ENCODE results near the gene CCT8.

Gene CCT8
- 177 to 532 reads per million in 2 experiments for total RNA-seq

- peak; percentile 99 for DNase-seq (ENCODE audit: low read depth)
Measured at GRCh38 chr21:29073222-29074006, at the start of gene CCT8. TSS of gene CCT8 (minus strand) at chr21:29073648. CDS start at chr21:29073590, 58 bp downstream.

DNA sequence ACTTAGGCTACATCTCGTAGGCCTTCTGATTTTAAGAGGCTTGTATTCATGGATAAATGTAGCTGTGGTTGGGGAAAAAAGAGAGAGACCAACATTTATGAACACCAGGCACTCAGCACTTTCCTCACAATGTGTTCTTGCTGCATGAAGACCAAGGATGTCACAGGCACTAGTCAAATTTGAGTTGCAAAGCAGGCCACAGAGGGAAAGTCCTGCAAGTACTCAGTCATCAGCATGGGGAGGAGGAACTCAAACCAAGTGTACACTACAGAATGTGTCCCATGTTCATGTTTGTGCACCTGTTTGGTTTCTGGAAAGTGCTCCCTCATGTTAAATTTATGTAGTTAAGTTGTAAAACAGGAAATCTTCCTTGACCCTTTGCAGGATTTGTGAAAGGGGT, 48.3 kb upstream of the CCT8 start:
- DNase-seq (ENCODE audit: low read depth), result no peak

DNA sequence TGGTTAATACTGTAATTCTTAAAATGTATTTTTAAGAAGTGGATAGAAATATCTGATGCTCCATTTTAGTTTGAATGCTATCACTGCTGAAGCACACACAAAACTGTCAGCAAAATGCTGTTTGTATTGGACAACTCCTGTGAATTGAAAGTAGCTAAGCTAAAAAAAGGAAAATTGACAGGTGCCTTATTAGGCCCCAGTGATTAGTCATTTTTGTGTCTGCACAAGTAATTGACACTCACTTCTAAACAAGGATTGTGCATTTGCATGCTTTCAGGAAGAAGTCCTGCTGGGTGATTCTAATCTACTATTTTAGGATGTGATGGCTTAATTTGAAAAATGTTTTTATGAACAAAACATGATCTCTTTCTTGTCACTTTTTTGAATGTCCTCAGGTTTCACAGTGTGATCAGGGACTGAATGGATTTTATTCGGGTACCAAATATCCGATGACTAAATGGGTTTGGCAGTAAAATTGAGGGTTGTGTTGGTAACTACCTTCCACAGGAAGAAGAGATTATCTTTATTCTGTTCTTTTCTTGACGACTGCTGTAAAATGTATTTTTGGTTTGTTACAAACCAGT, 44.0 kb upstream of the CCT8 start:
- no peak for DNase-seq (ENCODE audit: low read depth)

GRCh38 chr21:29115899-29116298, 42.5 kb upstream of the CCT8 start:
- no peak for DNase-seq (ENCODE audit: low read depth)

- no peak for DNase-seq (ENCODE audit: low read depth)
Measured at GRCh38 chr21:29114765-29115500, 41.5 kb upstream of the CCT8 start.

DNA sequence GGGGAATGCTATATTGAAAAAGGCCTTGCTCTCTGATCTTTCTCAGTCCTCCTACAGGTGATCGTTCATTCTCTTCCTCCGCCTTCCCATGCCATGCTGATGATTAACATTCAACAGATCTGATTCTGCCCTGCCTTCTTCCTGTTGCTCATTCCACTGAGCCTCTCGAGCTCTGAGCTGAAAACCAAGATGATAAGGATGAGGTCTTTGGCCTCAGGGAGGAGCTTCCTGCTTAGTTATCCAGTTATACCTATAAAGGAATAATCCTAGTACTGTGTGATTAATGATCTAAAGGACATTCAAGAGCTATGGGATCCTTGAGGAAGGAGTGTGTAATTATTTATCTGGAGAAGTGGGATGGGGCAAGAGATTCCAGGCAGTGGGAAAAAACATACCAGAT, 31.8 kb upstream of the CCT8 start:
- DNase-seq (ENCODE audit: low read depth), result no peak

DNA sequence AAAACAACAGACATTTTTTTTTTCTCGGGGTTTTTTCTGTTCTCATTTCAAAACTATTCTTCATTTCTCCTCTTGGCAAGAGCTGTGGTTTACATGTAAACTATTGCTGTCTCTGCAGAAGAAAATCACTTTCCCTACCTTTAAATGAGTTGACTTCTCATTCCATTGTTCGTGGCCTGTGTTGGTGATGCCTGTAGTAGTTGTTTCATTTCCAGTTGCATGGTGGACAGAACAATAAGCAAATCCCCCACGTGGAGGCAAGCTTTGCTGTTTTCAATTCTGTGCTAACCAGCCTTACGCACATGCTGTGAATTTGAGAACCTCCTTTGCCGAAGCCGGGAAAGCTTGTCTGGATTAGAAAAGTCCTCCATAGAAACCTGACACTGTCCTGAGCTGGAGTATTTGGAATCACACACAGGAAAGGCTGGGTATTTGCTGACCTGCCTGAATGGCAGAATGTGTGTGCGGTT, 30.8 kb upstream of the CCT8 start:
- DNase-seq (ENCODE audit: low read depth), result no peak

GRCh38 chr21:29102791-29103257, 29.4 kb upstream of the CCT8 start:
- DNase-seq (ENCODE audit: low read depth), result no peak

DNA sequence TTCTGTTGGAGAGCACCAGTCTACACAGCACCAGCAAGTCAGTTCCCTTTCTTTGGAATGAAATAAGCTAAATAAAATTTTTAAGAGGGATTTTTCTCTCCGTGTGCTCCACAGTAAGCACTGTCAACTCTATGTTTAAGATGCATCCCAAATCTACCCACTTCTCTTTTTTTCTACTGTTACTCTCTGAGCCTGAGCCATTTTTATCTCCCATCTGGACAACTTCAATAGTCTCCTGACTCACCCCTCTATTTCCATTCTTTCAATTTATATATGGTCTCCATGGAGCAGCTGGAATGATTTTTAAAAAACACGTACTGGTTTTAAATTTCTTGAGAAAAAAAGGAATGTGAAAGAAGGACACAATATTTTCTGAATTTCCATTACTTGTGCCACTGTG, 24.7 kb upstream of the CCT8 start:
- no peak for DNase-seq (ENCODE audit: low read depth)

DNA sequence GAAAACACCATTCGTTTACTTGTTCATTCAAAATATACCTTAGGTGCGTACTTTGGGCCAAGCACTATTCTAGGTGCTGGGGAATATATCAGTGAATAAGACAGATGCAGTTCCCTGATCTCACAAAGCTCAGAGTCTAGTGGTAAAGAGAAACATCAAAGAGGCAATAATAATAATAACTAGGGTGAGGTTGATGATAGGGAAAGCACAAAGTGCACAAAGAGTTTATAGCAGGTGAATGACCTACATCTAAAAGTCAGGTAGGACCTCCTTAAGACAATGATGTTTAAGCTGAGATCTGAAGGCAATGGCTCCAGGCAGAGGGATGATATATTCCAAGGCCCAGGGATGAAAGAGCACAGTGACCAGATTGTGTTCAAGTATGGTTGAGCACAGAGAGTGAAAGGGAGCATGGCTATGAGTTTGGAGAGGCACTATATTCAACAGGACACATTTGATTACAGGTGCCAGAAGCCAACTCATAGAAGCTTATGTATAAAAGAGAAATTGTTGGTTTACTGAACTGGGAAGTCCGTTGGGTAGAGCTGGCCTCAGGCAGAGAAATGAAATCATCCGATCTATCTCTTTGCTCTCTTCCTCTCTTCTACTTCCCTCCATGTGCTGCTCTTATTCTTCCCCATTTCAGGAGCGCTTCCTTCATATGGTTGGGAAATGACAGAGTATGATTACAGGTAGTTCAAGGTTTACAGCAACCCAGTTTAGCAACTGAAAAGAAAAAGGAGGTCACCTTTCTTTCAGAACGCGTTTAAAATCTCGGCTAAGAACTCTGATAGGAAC, 23.0 kb upstream of the CCT8 start:
- no peak for DNase-seq (ENCODE audit: low read depth)

GRCh38 chr21:29092102-29092959, 18.9 kb upstream of the CCT8 start:
- DNase-seq (ENCODE audit: low read depth), result no peak

DNA sequence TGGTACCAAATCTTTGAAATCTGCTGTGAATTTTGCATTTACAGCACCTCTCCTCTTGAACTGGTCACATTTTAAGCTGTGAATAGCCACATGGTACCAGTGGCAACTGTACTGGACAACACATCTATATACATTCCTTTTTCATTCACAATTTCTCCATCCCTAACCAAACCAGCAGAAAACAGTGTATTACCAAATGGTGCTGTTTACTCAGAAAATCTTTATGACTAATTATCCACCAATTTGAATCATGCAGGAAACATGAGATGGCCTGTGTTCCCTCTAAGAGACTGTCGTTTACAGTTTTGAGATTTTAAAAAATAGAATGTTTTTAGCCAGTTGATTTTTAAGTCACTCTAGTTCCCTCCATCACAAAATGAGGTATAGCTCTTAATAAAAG, 17.6 kb upstream of the CCT8 start:
- DNase-seq (ENCODE audit: low read depth), result no peak

GRCh38 chr21:29085106-29085752, 11.8 kb upstream of the CCT8 start:
- no peak for DNase-seq (ENCODE audit: low read depth)

- DNase-seq (ENCODE audit: low read depth), result no peak
Measured at GRCh38 chr21:29084372-29084771, 10.9 kb upstream of the CCT8 start.

- DNase-seq (ENCODE audit: low read depth), result no peak
Measured at GRCh38 chr21:29083306-29083705, 9.9 kb upstream of the CCT8 start.

GRCh38 chr21:29082046-29082815, 8.8 kb upstream of the CCT8 start:
- DNase-seq (ENCODE audit: low read depth), result no peak

DNA sequence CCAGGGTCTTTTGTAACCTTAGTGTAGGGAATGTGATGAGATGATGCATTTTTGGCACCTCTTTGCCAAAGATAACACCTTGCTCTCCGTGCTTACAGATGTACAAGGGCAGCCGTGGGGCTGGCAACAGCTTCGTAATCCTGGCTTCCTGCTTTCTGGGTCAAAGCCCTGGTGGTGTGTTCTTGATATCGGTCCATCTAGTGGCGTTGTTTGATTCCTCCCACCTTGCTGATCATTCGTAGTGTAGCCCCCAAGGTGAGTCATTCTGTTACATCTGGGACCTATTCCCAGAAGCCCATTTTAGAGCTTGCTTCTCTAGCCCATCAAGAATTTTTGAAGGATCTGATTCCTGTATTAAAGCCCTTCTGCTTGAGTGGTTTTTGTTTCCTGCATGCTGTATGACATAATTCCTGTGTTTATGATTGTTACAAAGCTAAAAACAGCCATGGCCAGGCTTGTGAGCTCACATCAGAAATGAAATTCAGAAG, 7.0 kb upstream of the CCT8 start:
- DNase-seq (ENCODE audit: low read depth), result no peak

- no peak for DNase-seq (ENCODE audit: low read depth)
Measured at GRCh38 chr21:29078869-29079767, 5.7 kb upstream of the CCT8 start.

Data from T follicular helper cell (primary cell).